KMS-11 (cell line): ENCODE measurements around the gene SCAPER.

ENCODE experiments used
- H2AFZ ChIP-seq: fragments of 200-600 bp; sonication (generic); 2 replicates; pipeline ENCODE4 v1.6.1; 2016; ENCODE audit warnings: antibody characterized with exemption, mixed run types, low read depth
- H3K27ac ChIP-seq: fragments of 200-600 bp; sonication (generic); 2 replicates; pipeline ENCODE4 v1.6.1; 2016; ENCODE audit warnings: mild to moderate bottlenecking, mixed run types
- H3K27me3 ChIP-seq: fragments of 200-600 bp; sonication (generic); 2 replicates; pipeline ENCODE4 v1.6.1; 2017; ENCODE audit warnings: mild to moderate bottlenecking, low read depth, mixed run types, moderate library complexity; ENCODE audit not compliant: insufficient read depth
- H3K36me3 ChIP-seq: fragments of 200-600 bp; sonication (generic); 2 replicates; pipeline ENCODE4 v1.6.1; 2017; ENCODE audit warnings: mild to moderate bottlenecking, mixed run types; ENCODE audit not compliant: insufficient read depth
- H3K4me1 ChIP-seq: fragments of 200-600 bp; sonication (generic); 2 replicates; pipeline ENCODE4 v1.6.1; 2016; ENCODE audit warnings: mild to moderate bottlenecking, low read depth, mixed run types; ENCODE audit not compliant: poor library complexity, severe bottlenecking
- H3K4me2 ChIP-seq: fragments of 200-600 bp; sonication (generic); 2 replicates; pipeline ENCODE4 v1.7.0; 2016; ENCODE audit warnings: mild to moderate bottlenecking, mixed run types
- H3K4me3 ChIP-seq: fragments of 200-600 bp; sonication (generic); IDR thresholded peaks from 2 replicates; pipeline ENCODE4 v1.6.1; 2017; ENCODE audit warnings: low read depth, low read length, mixed read lengths; ENCODE audit not compliant: insufficient read depth
- H3K79me2 ChIP-seq: fragments of 200-600 bp; sonication (generic); 2 replicates; pipeline ENCODE4 v1.6.1; 2016; ENCODE audit warnings: low read depth, mixed run types; ENCODE audit not compliant: insufficient read depth
- H3K9ac ChIP-seq: fragments of 200-600 bp; sonication (generic); 2 replicates; pipeline ENCODE4 v1.6.1; 2016; ENCODE audit warnings: mild to moderate bottlenecking, mixed run types
- H4K20me1 ChIP-seq: fragments of 200-600 bp; sonication (generic); 2 replicates; pipeline ENCODE4 v1.6.1; 2016; ENCODE audit warnings: mild to moderate bottlenecking, mixed run types; ENCODE audit not compliant: insufficient read depth
- TF ChIP-seq, protein P1 (sequence below): fragments of 200-600 bp; sonication (generic); conservative IDR thresholded peaks from 2 replicates; pipeline ENCODE4 v1.6.1; 2017; ENCODE audit warnings: low read depth, mild to moderate bottlenecking, antibody characterized with exemption, low read length, moderate library complexity, mixed read lengths

The SCAPER gene

GRCh38 chr15:76480267-76480666 is 424.9 kb downstream of the SCAPER start:
- Histone ChIP-seq H3K9ac (no peak overlapping the region), H4K20me1 (no peaks in the 10 kb centered on the region), H3K4me1 (peaks cover 18% of the 10 kb centered on the region), H3K79me2 (no peaks in the 10 kb centered on the region), H2AFZ (no peak overlapping the region), H3K36me3 (no peaks in the 10 kb centered on the region), H3K27ac (no peak overlapping the region), H3K4me2 (no peak overlapping the region), H3K4me3 (no peak overlapping the region), H3K27me3 (no peaks in the 10 kb centered on the region)
- TF ChIP-seq, protein P1, sequence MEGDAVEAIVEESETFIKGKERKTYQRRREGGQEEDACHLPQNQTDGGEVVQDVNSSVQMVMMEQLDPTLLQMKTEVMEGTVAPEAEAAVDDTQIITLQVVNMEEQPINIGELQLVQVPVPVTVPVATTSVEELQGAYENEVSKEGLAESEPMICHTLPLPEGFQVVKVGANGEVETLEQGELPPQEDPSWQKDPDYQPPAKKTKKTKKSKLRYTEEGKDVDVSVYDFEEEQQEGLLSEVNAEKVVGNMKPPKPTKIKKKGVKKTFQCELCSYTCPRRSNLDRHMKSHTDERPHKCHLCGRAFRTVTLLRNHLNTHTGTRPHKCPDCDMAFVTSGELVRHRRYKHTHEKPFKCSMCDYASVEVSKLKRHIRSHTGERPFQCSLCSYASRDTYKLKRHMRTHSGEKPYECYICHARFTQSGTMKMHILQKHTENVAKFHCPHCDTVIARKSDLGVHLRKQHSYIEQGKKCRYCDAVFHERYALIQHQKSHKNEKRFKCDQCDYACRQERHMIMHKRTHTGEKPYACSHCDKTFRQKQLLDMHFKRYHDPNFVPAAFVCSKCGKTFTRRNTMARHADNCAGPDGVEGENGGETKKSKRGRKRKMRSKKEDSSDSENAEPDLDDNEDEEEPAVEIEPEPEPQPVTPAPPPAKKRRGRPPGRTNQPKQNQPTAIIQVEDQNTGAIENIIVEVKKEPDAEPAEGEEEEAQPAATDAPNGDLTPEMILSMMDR: no peak

DNA sequence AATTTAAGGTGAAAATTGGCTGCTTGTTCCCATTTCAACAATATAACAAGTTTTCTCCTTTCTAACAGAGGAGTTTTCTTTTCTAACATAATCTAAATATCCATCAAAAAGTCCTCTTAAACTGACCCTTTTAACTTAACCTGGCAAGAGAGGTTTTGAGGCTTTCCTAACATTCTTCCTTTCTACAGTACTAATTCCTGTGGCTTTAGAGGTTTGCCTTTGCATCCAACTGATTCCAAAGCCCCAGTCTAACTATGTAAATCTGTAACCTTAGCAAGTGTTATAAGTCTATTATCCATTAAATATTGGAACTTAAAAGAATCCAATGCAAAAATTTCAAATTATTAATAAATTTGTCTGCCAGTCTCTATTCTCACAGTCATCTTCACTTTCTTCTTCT is 434.4 kb downstream of the SCAPER start:
- Histone ChIP-seq H3K27me3 (no peaks in the 10 kb centered on the region), H4K20me1 (no peaks in the 10 kb centered on the region), H3K4me2 (no peak overlapping the region), H3K27ac (no peak overlapping the region), H3K36me3 (no peaks in the 10 kb centered on the region), H3K79me2 (no peaks in the 10 kb centered on the region), H2AFZ (no peak overlapping the region), H3K4me3 (no peak overlapping the region), H3K4me1 (no peaks in the 10 kb centered on the region), H3K9ac (no peak overlapping the region)
- TF ChIP-seq, protein P1: no peak

DNA sequence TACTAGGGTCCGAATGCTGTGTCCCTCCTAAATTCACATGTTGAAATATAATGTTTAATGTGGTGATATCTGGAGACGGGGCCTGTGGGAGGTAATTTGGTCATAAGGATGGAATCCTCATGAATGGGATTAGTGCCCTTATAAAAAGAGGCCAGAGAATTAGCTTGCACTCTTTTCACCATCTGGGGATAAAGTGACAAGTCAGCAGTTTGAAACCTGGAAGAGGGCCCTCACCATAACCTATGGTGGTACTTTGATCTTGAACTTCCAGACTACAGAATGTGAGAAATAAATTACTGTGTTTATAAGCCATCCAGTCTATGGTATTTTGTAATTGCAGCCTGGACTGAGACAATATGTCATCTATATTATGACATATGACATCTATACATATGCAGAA is 436.4 kb downstream of the SCAPER start:
- no peaks in the 10 kb centered on the region for H3K36me3 ChIP-seq
- no peak overlapping the region for H3K4me2 ChIP-seq
- H3K27ac ChIP-seq: no peak overlapping the region
- H3K79me2 ChIP-seq: no peaks in the 10 kb centered on the region
- no peaks in the 10 kb centered on the region for H4K20me1 ChIP-seq
- H3K4me3 ChIP-seq: no peak overlapping the region
- no peak overlapping the region for H3K9ac ChIP-seq
- TF ChIP-seq, protein P1: no peak
- H2AFZ ChIP-seq: no peak overlapping the region
- no peaks in the 10 kb centered on the region for H3K4me1 ChIP-seq
- no peaks in the 10 kb centered on the region for H3K27me3 ChIP-seq

DNA sequence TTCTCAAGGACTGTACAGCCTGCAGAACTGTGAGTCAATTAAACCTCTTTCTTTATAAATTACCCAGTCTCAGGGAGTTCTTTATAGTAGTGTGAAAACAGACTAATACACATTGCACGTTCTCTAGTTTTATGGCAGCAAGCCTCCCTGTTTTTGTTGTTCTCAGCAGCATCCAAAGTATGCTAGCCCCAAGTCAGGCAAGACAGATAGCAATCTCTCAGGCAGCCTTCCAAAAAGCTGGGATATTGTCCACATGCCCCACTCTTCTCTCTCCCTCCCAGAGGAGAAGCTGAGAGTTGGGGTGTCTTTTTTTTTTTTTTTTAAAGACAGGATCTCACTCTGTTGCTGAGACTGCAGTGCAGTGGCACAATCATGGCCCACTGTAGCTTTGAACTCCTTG is 438.0 kb downstream of the SCAPER start:
- H4K20me1 ChIP-seq: no peaks in the 10 kb centered on the region
- H3K27ac ChIP-seq: no peak overlapping the region
- TF ChIP-seq, protein P1: no peak
- no peak overlapping the region for H3K4me2 ChIP-seq
- H3K79me2 ChIP-seq: no peaks in the 10 kb centered on the region
- H2AFZ ChIP-seq: no peak overlapping the region
- H3K4me3 ChIP-seq: no peak overlapping the region
- no peaks in the 10 kb centered on the region for H3K36me3 ChIP-seq
- no peak overlapping the region for H3K9ac ChIP-seq
- H3K27me3 ChIP-seq: no peaks in the 10 kb centered on the region
- H3K4me1 ChIP-seq: no peaks in the 10 kb centered on the region
